ENCODE results near the gene LDLRAP1. TPM values are rescaled to one million over a fixed set of nuclear protein-coding genes. Genes with fewer than 3 reads are reported as not detected.
"Not testable (repeated sequence)": the region's sequence is repeated elsewhere in the genome, so short reads cannot be mapped to it uniquely, and the experiment has no call there.

Gene LDLRAP1
- total RNA-seq, 1 donor from 2014 or later = 22.6 TPM

DNA sequence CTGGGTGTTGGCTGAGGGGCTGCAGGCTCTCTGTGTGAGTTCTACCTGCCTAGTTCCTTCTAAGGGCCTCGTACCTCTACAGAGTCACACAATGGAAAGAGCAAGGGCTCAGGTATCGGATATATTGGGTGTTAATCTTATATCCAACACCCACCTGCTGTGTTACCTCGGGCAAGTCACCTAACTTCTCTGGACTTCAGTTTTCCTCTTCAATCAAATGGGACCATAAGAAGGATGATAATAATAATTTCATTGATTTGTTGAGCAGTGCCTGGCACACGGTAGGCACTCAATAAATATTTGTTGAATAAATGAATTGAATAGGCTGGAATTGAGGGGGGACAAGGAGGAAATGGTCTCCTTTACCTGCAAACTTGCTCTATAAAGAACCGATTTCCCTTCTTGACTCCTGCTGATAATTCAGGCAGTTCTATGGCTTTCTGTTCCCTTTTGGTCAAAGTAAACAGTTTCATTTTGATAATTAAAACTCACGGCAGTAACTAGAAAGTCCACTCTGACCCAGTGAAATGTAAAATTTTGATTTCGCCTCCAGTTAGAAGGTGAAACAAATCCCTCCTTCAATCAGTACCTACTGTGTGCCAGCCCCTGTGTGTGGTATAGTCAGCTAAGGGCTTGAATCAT is 56.7 kb downstream of the LDLRAP1 start:
- intact Hi-C loops (cut with micrococcal nuclease) = no loop called here

DNA sequence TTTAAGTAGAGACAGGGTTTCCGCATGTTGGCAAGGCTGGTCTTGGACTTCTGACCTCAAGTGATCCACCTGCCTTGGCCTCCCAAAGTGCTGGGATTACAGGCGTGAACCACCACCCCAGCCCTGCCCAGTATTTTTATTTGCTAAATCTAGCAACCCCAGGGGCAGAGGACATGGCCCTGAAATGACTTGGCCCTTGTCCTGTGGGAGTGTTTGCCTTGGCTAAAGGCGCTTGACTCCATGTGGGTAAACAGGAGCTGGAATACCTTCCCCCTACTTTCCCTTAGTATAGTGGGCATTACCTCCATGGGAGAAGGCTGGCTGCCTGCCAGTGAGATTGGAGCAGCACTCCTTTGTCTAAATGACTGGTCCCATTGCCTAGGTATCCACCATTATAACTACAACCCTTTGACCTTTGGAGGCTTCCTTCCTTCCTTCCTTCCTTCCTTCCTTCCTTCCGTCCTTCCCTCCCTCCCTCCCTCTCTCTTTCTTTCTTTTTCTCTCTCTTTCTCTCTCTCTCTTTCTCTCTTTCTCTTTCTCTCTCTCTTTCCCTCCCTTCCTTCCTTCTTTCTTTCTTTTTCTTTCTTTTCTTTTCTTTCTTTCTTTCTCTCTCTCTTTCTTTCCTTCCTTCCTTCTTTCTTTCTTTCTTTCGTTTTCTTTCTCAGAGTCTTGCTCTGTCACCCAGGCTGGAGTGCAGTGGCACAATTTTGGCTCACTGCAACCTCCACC is 57.7 kb downstream of the LDLRAP1 start:
- intact Hi-C loops (cut with micrococcal nuclease) = not testable (repeated sequence)

DNA sequence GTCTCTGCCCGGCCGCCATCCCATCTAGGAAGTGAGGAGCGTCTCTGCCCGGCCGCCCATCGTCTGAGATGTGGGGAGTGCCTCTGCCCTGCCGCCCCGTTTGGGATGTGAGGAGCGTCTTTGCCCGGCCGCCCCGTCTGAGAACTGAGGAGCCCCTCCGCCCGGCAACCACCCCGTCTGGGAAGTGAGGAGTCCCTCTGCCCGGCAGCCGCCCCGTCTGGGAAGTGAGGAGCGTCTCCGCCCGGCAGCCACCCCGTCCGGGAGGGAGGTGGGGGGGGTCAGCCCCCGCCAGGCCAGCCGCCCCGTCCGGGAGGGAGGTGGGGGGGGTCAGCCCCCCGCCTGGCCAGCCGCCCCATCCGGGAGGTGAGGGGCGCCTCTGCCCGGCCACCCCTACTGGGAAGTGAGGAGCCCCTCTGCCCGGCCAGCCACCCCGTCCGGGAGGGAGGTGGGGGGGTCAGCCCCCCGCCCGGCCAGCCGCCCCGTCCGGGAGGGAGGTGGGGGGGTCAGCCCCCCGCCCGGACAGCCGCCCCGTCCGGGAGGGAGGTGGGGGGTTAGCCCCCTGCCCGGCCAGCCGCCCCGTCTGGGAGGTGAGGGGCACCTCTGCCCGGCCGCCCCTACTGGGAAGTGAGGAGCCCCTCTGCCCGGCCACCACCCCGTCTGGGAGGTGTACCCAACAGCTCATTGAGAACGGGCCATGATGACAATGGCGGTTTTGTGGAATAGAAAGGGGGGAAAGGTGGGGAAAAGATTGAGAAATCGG is 60.6 kb downstream of the LDLRAP1 start:
- intact Hi-C loops (cut with micrococcal nuclease) = not testable (repeated sequence)

DNA sequence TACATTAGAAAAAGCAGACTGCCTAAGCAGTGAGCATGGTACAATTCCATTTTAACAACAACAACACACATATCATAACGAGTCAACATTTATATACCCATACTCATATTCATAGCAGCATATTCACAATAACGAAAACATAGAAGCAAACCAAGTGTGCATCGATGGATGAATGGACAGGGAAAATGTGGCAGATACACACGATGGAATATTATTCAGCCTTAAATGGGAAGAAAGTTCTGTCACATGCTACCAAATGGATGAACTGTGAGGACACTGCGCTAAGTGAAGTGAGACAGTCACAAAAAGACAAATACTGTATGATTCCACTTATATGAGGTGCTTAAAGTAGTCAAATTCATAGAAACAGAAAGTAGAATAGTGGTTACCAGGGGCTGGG is 63.7 kb downstream of the LDLRAP1 start:
- intact Hi-C loops (cut with micrococcal nuclease) = no loop called here

DNA sequence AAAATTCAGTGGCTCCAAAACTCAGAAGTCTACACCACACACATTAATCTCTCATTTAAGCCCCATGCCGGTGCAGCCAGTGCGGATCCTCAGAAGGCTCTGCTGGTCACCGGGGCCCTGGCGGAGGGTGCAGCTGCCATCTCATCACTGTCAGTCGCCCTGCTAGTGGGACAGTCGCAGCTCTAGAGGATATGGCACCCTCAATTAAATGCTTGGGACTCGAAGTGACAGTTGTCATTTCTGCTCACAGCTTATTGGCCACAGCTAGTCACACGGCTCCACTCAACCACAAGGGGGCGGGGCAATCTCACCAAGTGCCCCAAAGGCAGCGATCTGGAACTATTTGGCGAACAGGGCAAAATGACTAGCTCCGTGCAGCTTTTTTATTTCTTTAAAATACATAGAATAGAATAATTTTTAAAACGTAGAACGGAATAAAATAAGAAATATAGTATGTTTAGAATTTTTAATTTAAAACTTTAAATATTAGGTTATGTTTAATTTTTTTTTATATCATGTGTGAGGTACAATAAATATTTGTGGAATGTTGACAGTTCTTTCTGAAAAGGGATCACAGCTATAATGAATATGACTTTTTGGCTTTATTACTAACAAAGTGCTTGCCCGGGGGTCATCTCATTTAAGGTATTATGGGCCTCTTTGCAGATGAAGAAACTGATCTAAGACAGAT is 65.2 kb downstream of the LDLRAP1 start:
- intact Hi-C loops (cut with micrococcal nuclease) = loop anchor here (1.0 to 2.0 kb wide), 5 partner anchors 11 to 390 kb away; partner anchors contain the start of gene PAFAH2

DNA sequence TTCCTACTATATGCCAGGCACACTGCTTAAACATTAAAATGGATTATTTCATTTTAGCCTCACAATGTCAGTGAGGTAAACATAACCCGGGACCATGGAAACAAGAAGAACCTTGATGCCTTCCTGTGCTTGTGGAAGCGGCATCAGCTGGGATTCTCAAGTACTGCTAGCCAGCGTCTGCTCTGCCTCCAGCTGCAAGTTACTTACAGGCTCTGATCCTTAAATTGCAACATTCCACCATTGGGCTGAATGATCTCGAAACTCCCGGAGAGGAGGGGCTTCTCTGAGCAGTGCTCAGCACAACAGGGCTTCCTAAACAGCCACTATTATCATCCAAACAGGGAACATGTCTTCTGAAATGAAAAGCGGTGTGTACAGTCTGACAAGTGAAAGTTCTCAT is 66.5 kb downstream of the LDLRAP1 start:
- intact Hi-C loops (cut with micrococcal nuclease) = loop anchor here (2.0 kb wide), 1 partner anchor 47 kb away; no protein-coding TSS in a partner anchor

DNA sequence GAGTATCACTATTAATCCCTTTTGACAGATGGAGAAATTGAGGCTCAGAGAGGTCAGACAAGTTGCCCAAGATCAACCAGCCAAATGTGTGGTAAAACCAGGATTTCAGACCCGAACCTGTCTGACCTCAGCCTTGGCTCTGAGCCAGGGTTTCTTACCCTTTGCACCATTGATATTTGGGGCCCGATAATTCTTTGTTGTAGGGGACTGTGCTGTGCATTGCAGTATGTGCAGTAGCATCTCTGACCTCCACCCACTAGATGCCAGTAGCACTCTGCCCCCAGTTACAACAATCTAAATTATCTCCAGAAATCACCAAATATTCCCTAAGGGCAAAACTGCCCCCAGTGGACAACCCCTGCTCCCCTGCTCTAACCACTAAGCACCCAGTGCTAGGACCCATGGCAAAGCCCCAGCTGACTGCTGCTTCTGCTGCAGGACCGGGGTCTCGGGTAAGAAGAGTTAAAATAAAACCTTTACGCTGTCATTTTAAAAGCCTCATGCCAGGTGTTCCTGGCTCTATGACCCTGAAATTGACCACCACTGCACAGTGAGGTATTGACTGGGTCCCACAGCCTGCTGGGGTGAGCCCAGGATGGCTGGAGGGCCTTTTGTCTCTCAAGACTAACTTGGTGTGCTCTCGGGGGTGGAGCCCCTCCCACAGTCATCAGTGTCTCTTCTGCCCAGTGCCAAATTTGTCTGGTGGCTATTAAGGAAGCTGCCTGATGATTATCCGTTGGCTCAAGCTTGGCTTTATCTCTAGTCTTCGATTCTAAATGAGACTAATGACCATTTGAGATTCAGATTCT is 67.6 kb downstream of the LDLRAP1 start:
- intact Hi-C loops (cut with micrococcal nuclease) = no loop called here

DNA sequence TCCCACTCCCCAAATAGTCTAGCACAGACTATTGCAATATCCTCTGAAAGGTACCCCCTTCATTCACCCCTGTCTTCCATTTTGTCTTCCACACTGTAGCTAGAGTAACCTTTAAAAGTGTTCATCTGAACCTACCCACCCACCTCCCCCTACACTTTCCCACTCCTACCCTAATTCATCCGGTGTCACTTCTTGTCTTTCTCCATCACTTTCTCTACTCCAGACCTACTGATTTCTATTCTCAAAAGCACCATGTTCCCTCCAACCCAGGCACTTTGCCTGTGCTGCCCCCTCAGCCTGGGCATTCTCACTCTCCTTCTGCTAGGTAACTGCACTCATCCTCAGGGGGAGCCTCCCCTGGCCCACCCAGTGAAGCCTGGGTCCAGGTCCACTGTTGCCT is 68.4 kb downstream of the LDLRAP1 start:
- intact Hi-C loops (cut with micrococcal nuclease) = no loop called here

DNA sequence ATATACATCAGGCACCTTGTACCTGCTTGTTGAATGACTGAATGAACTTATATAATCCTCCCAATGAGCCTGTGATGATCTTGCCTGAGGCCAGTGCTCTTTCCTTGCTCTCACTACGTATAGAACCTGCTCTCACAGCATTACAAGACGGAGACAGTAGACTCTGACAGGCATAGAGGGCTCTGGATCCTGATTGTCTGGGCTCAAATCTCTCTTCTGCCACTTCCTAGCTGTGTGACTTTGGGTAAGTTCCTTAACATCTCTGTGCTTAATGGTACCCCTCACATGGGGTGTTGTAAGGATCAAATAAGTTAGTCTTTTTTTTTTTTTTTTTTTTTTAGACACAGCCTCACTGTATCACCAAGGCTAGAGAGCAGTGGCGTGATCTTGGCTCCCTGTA is 69.0 kb downstream of the LDLRAP1 start:
- intact Hi-C loops (cut with micrococcal nuclease) = no loop called here

DNA sequence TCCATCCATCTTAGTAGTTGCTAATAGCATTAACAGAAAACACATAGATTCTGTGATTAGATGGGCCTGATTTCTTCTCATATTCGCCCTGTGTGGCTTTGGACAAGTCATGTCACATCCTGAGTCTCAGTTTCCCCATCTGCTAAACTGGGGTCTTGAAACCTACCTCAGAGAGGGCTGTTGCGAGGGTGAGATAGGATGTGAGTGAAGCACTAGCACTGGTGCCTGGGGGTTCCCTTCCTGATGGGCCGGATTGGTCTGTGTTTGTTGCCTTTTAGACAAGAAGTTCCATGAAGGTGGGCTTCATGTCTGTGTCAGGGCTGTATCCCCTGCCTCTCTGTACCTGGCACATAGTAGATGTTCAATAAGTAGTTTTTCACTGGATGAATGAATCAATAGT is 69.7 kb downstream of the LDLRAP1 start:
- intact Hi-C loops (cut with micrococcal nuclease) = no loop called here

DNA sequence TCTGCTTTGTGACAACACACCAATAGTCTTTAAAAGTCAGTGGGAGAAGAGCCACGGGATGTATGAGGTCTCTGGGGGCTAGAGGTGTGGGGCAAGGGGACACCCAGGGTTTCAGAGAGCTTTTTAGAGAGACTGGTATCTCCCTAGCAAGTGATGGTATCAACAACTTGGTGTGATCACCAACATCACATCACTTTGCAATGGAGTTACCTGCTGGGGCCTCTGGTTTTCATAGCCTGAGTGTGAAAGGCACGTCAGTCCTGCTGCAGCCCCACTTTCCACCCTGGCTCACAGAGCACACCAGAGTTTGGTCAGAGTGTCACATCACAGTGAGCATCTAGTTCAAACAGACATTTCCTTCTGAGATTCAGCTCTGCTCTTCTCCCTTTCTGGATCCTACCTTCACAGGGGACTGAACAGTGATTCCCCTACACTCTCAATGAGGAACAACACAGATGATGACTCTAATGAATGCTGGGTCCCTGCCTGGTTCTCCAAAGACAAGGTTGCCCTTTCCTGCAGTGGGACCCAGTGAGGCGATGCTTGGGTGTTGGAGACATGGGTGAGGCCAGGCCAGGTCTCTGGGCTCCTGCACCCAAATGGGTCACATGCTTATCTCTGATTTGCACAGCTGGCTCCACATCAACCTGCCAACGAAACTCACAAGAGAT is 71.2 kb downstream of the LDLRAP1 start:
- intact Hi-C loops (cut with micrococcal nuclease) = no loop called here

DNA sequence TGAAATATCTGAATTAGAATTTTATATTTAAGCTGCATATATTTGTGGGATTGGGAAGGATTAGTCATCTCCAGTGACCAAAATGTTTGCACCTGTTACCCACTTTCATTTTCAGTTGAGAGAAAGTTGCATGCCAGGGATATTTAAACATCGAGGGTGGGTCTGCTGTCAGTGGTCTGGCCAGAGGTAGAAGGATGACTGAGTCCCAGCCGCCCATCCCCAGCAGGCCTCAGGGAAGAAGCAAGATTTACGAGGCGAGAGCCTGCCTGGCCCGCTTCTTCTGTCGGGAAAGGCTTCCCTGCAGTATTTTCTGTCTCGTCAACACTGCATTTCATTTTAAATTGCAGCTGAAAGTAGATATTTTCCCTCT is 71.8 kb downstream of the LDLRAP1 start:
- intact Hi-C loops (cut with micrococcal nuclease) = no loop called here

DNA sequence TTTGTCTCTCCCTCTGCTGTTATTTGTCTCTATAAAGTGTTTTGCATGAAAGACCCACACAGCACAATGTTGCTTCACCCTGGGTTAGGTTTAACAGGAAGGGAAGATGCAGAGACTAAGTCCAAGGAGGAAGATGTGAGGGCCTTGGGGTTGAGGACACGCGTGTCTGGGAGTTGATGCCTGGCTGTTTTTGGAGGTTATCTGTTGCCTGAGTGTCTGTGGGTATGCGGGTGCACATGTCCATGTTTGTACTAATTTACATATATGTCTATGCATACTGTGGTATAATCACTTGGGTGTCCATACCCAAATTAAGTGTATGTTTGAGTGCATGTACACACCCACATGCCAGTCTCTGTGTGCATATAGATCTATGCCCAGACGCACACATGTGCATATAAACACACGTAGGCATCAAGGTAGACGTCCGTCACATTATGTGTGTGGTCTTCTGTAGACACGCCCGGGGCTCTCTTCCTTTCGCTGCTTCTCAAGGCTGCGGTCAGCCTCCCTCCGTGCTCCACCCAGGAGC is 72.2 kb downstream of the LDLRAP1 start:
- intact Hi-C loops (cut with micrococcal nuclease) = loop anchor here (2.0 kb wide), 1 partner anchor 369 kb away; the partner anchor contains the start of gene RSRP1

DNA sequence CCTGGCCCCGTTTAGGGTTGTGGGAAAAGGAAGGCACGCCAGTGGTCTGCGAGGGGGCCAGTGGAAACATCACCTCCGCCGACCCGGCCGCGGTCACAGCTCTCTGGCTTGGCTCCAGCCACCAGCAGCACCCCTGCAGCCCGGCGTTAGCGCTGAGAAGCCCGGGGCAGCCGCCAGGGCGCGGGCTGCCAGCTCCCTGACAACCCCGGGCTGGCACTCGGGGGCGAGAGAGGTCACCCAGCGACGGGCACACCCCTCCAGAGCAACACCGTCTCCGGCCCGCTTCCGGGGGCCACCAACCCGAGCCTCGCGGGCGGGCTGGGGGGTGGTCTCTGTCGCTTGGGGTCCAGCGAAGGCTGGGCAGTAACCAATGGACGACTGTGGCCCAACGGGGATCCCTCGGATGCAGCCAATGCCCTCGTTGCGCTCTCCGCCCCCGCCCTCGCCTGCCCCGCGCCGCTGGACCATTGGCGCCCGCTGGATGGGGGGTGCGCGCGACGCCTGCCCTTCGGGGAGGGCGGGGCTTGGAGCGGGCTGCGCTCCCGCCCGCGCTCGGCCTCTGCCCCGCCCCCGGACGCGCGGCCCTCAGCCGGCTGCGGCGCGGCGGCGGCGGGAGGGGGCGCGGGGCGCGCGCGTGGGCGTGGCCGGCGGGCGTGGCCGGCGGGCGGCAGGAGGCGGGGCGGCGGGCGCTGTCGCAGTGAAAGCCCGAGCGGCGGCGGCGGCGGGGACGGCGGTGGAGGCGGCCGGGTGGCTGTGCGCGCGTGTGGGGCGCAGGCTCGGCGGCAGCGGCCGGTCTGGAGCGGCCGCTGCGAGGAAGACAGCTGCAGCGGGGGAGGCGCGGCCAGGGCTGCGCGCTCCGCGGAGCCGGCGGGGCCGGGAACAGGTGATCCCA is 72.9 kb downstream of the LDLRAP1 start, which contains the start of gene MAN1C1:
TSS of gene MAN1C1 (plus strand) at position 697 of the 892 bp plus-strand sequence. CDS start 1,007 bp downstream, outside the sequence.
- intact Hi-C loops (cut with micrococcal nuclease) = loop anchor here (2.0 kb wide), 1 partner anchor 370 kb away; the partner anchor contains the start of gene RSRP1

DNA sequence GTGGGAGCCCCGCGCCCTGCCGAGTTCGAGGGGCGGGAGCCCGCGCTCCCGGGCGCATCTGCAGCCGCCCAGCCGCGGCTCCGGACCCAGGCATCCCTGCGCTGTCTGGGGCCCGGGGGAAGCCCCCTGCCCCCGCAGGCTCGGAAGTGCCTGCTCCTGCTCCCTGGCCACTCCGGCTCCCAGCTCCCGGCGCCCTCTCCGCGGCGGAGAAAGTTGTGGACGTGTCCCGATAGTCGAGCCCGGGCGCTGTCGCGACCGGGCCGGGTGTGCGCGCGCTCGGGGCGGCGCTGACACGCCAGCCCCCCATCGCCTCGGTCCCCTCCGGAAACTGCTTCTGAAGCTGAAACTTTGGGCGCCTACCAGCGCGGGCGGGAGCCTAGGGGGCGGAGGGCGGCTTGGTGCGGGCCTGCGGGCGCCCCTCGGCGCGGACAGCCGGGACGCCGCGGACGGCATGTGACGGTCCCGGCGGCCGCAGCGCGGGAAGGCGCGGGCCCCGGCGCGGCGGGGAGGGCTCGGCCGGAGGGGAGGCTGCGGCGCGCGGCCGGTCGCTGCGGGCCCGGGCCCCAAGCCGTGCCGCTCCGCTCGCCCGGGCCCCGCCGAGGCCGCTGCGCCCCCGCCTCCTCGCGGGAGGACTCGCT is 73.7 kb downstream of the LDLRAP1 start:
- intact Hi-C loops (cut with micrococcal nuclease) = loop anchor here (2.0 kb wide), 1 partner anchor 370 kb away; the partner anchor contains the start of gene RSRP1

DNA sequence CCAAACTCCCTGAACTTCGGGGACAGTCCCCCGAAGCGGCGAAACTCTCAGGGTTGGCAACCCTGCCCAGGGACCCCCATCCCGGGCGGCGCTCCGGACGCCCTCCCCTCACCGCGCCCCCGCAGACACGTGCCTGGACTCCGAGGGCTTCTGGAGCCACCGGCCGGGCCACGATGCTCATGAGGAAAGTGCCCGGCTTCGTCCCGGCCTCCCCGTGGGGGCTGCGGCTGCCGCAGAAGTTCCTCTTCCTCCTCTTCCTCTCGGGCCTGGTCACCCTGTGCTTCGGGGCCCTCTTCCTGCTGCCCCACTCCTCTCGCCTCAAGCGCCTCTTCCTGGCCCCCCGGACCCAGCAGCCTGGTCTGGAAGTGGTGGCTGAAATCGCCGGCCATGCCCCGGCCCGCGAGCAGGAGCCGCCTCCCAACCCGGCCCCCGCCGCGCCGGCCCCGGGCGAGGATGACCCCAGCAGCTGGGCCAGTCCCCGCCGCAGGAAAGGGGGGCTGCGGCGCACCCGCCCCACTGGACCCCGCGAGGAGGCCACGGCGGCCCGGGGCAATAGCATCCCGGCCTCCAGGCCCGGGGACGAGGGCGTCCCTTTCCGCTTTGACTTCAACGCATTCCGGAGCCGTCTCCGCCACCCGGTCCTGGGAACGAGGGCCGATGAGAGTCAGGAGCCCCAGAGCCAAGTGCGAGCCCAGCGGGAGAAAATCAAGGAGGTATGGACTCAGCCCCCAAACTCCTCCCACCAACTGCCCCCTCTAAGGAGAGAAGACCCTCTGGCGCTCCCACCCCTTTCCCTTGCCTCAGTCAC is 74.4 kb downstream of the LDLRAP1 start:
- intact Hi-C loops (cut with micrococcal nuclease) = loop anchor here (2.0 kb wide), 3 partner anchors 157 to 371 kb away; partner anchors contain the start of gene RSRP1

DNA sequence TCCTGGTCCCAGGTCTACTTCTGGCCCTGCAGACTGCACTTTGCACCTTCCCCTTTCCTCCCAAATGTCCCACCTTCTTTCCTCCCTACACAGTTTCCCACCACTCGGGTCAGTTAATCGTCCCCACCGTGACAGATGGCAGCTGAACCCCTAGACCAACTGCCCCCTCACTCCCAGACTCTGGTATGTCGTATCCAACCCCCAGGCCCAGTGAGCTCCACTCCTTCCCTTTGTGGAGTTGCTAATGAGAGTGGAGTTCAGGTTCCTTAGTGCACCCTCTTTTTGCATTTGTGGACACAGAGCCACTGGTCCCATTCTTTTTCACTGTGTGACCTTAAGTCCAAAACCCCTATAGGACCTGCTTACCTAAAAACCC is 75.0 kb downstream of the LDLRAP1 start:
- intact Hi-C loops (cut with micrococcal nuclease) = loop anchor here (2.0 kb wide), 2 partner anchors 156 to 178 kb away; no protein-coding TSS in a partner anchor

Data from T-helper 1 cell treated with Interleukin-12 subunit alpha and Interleukin-12 subunit beta and Interleukin-4 antibody, amounts not matched to agents 30 ng/mL and 1 ng/mL, for 36 hours (primary cell).